K562 (cell line): ENCODE measurements around the gene CFDP1. TPM values are rescaled to one million over a fixed set of nuclear protein-coding genes. Genes with fewer than 3 reads are reported as not detected.
A peak's percentile ranks its signal among the peaks of the same experiment; 100 is the strongest.

Source experiments
- ATAC-seq: fragments of 200-7000 bp; cut with Tn5 transposase; 3 replicates; pipeline ENCODE4 v1.9.1; 2020; ENCODE audit warnings: moderate library complexity
- BruUV-seq: library from RNA; stranded (reverse); fragments of 400-500 nt; replicated peaks from 2 replicates; lab custom pipeline; 2021; lab: Mats Ljungman, UMichigan
- CTCF ChIA-PET: fragments of 300-600 bp; formaldehyde crosslinking; extraction: SDS; loops from one replicate; lab custom pipeline; 2021; ENCODE audit warnings: low intra/inter-chr PET ratio; lab: Yijun Ruan, JAX
- POLR2A ChIA-PET: fragments of 300-600, 350-650 bp; sonication (Branson Sonifier 250); formaldehyde crosslinking; extraction: SDS; loops from one replicate; lab custom pipeline; 2021; ENCODE audit warnings: antibody characterized with exemption, inconsistent platforms; lab: Yijun Ruan, JAX
- DNase-seq, 4 experiments: peaks; one replicate each; pipeline versions ENCODE4 v3.0.0 to v3.0.0-alpha.2; 2011 to 2018; ENCODE audit warnings: low spot score in 3 of 4, mixed read lengths in 3 of 4; ENCODE audit errors: extremely low read depth in 1 of 4
- FAIRE-seq: peaks from 2 replicates; lab custom pipeline; 2011; peaks lifted over from hg19 to GRCh38; lab: Jason Lieb, UNC
- H2AFZ ChIP-seq: 2 replicates; pipeline ENCODE4 v1.6.0; 2011; ENCODE audit warnings: low read depth, low read length, control low read depth, inconsistent platforms
- H3K27ac ChIP-seq: fragments of 200-600 bp; 3 replicates; pipeline ENCODE4 v1.8.0; 2011; ENCODE audit warnings: low read depth, mild to moderate bottlenecking, control low read depth, inconsistent platforms, low read length, moderate library complexity, mixed read lengths; ENCODE audit errors: extremely low read depth
- H3K27me3 ChIP-seq, 2 experiments: fragments of 300-600 bp in 1 of 2; 2 replicates in 1 of 2; 3 replicates in 1 of 2; pipeline versions ENCODE4 v1.6.0 to v1.8.0; 2011; ENCODE audit warnings: inconsistent platforms in 2 of 2, low read length in 2 of 2, mild to moderate bottlenecking in 1 of 2, mixed read lengths in 1 of 2, moderate library complexity in 1 of 2; ENCODE audit not compliant: control insufficient read depth in 2 of 2, insufficient read depth in 2 of 2
- H3K36me3 ChIP-seq: fragments of 300-600 bp; 3 replicates; pipeline ENCODE4 v1.8.0; 2011; ENCODE audit warnings: mild to moderate bottlenecking, low read length, inconsistent platforms; ENCODE audit not compliant: control insufficient read depth, insufficient read depth
- H3K4me1 ChIP-seq, 2 experiments: fragments of 200-600 bp in 1 of 2; replicated peaks in 1 of 2; 2 replicates in 1 of 2; 3 replicates in 1 of 2; pipeline versions ENCODE4 v1.5.1 to v1.8.0; 2011; ENCODE audit warnings: inconsistent platforms in 2 of 2, low read length in 2 of 2, mild to moderate bottlenecking in 1 of 2, mixed read lengths in 1 of 2, moderate library complexity in 1 of 2; ENCODE audit not compliant: control insufficient read depth in 2 of 2, insufficient read depth in 2 of 2
- H3K4me2 ChIP-seq: 2 replicates; pipeline ENCODE4 v1.6.1; 2011; ENCODE audit warnings: low read length, control low read depth, inconsistent platforms, mixed read lengths; ENCODE audit not compliant: insufficient read depth
- H3K4me3 ChIP-seq: fragments of 200-600 bp; sonication (generic), shearing (Covaris generic); 2 replicates; pipeline ENCODE4 v1.5.1; 2016; ENCODE audit warnings: control low read depth, inconsistent platforms
- H3K79me2 ChIP-seq: fragments of 200-600 bp; 3 replicates; pipeline ENCODE4 v1.8.0; 2011; ENCODE audit warnings: low read length, inconsistent platforms; ENCODE audit not compliant: control insufficient read depth, insufficient read depth
- H3K9ac ChIP-seq, 2 experiments: 2 replicates each; pipeline versions ENCODE4 v1.6.0 to v1.6.1; 2011; ENCODE audit warnings: low read depth in 2 of 2, low read length in 2 of 2, control low read depth in 1 of 2, inconsistent platforms in 1 of 2, mild to moderate bottlenecking in 1 of 2, mixed read lengths in 1 of 2; ENCODE audit not compliant: insufficient read depth in 1 of 2
- H3K9me1 ChIP-seq: one replicate; pipeline ENCODE4 v1.6.0; 2011; ENCODE audit warnings: inconsistent platforms, mild to moderate bottlenecking, low read length, moderate library complexity; ENCODE audit not compliant: control insufficient read depth, insufficient read depth
- H3K9me3 ChIP-seq: replicated peaks from 2 replicates; pipeline ENCODE4 v1.5.1; 2011; ENCODE audit warnings: low read depth, low read length, inconsistent platforms; ENCODE audit not compliant: control insufficient read depth, insufficient read depth
- H4K20me1 ChIP-seq: replicated peaks from 2 replicates; pipeline ENCODE4 v1.6.1; 2011; ENCODE audit warnings: low read length, inconsistent platforms, mixed read lengths; ENCODE audit not compliant: control insufficient read depth, insufficient read depth
- ATF3 ChIP-seq, 2 experiments: fragments of 450-650 bp in 1 of 2; sonication (generic) in 1 of 2; formaldehyde crosslinking in 1 of 2; IDR thresholded peaks in 1 of 2; conservative IDR thresholded peaks in 1 of 2; 2 replicates each; pipeline versions ENCODE4 v1.6.1 to v1.8.1; 2016 to 2023; ENCODE audit warnings: mild to moderate bottlenecking in 2 of 2, moderate library complexity in 2 of 2, inconsistent platforms in 1 of 2, missing genetic modification reagents in 1 of 2
- ESRRA ChIP-seq: fragments of 450-650 bp; IDR thresholded peaks from 2 replicates; pipeline ENCODE4 v1.6.1; 2014; ENCODE audit warnings: low read depth, mild to moderate bottlenecking, moderate library complexity, borderline replicate concordance
- FOS ChIP-seq: IDR thresholded peaks from 3 replicates; pipeline ENCODE4 v1.6.1; 2011; ENCODE audit not compliant: insufficient read length; ENCODE audit errors: extremely low read depth
- FOSL1 ChIP-seq: fragments of 200-800 bp; sonication (Bioruptor generic); conservative IDR thresholded peaks from 2 replicates; pipeline ENCODE4 v1.6.1; 2016; ENCODE audit warnings: missing genetic modification characterization, missing compliant biosample characterization
- GABPA ChIP-seq: fragments of 200-800 bp; sonication (Bioruptor generic); conservative IDR thresholded peaks from 2 replicates; pipeline ENCODE4 v1.6.1; 2016; ENCODE audit warnings: low read depth, missing genetic modification characterization, missing compliant biosample characterization
- GATAD2A ChIP-seq: fragments of 450-650 bp; IDR thresholded peaks from 2 replicates; pipeline ENCODE4 v1.6.1; 2017
- JUND ChIP-seq, 2 experiments: IDR thresholded peaks; 2 replicates in 1 of 2; 3 replicates in 1 of 2; pipeline ENCODE4 v1.6.1; 2011; ENCODE audit warnings: borderline replicate concordance in 2 of 2, low read depth in 2 of 2, low read length in 2 of 2, improper control_type of control experiment in 1 of 2, missing biosample characterization in 1 of 2, missing genetic modification characterization in 1 of 2, missing genetic modification reagents in 1 of 2
- ZNF12 ChIP-seq: sonication (generic); formaldehyde crosslinking; IDR thresholded peaks from 2 replicates; pipeline ENCODE4 v1.4.0; 2020; ENCODE audit warnings: mild to moderate bottlenecking, missing genetic modification reagents
- ZNF740 ChIP-seq, 3 experiments: fragments of 200-800 bp in 1 of 3; sonication (Bioruptor generic) in 1 of 3; sonication (generic) in 1 of 3; formaldehyde crosslinking in 1 of 3; IDR thresholded peaks; 2 replicates each; pipeline versions ENCODE4 v1.6.1 to v1.8.0; 2016 to 2022; ENCODE audit warnings: mild to moderate bottlenecking in 2 of 3, missing compliant biosample characterization in 2 of 3, missing genetic modification characterization in 2 of 3, missing genetic modification reagents in 1 of 3
- WGBS: fragments of 100-300 bp; shearing (Covaris generic); methylation state at CpG from one replicate; pipeline ENCODE4 v1.1.6; 2016; ENCODE audit warnings: low coverage, mixed read lengths; ENCODE audit not compliant: insufficient coverage; ENCODE audit errors: missing lambda C conversion rate; 5-methylcytosine and 5-hydroxymethylcytosine counted together
- in situ Hi-C: fragments of 300-500 bp; cut with MboI; formaldehyde crosslinking; loops from 4 replicates; pipeline ENCODE4 v1.15.0; 2018; ENCODE audit warnings: inconsistent platforms, mixed read lengths
- intact Hi-C: fragments of 100-400 bp; cut with micrococcal nuclease; formaldehyde crosslinking; loops from 2 replicates; pipeline ENCODE4 v1.14.2; 2022
- polyA plus RNA-seq, 8 experiments: library from polyadenylated mRNA; depleted of rRNA in 4 of 8; stranded (reverse) in 5 of 8; unstranded in 3 of 8; fragments of >200 nt; fragmentation: Nextera tagmentation in 2 of 8; fragmentation: Illumina TruSeq in 1 of 8; extraction: Ambion mirVana in 2 of 8; extraction: Trizol in 1 of 8; gene quantifications; 2 replicates each; pipeline versions ENCODE4 v1.2.1 to v1.2.3, GENCODE V29; 2011 to 2014; ENCODE audit warnings: inconsistent platforms in 1 of 8, missing spikeins in 1 of 8
- total RNA-seq, 7 experiments: library from RNA; depleted of rRNA in 6 of 7; stranded (reverse); fragments of >200 nt in 6 of 7; fragmentation: Illumina TruSeq in 2 of 7; extraction: Trizol in 2 of 7; gene quantifications; 2 replicates each; pipeline versions ENCODE4 v1.2.1 to v1.2.3, GENCODE V29; 2011 to 2021; ENCODE audit warnings: low replicate concordance in 1 of 7

CFDP1 gene
- total and polyA plus RNA-seq, 9 of the 15 experiments (the other 6 are each of a cell fraction or from before 2014, with no cell fraction given): 31.5 to 78.4 (median 61.7) TPM

- in situ Hi-C loops: no loop called here
- H3K4me1 ChIP-seq: peaks cover 11 to 15% of the 10 kb centered on the region in 2 experiments
Measured at GRCh38 chr16:75292691-75293090, 140.6 kb downstream of the CFDP1 start.

GRCh38 chr16:75289189-75289588, 144.1 kb downstream of the CFDP1 start:
- peaks cover 15 to 21% of the 10 kb centered on the region in 2 experiments for H3K4me1 ChIP-seq
- DNase-seq: no peak
- ChIA-PET POLR2A (interaction anchor here (0.7 to 1.6 kb wide), 3 partner anchors 10 to 311 kb away, joined by 3 to 5 read pairs (median 3); no protein-coding TSS in a partner anchor), CTCF (no interaction called here)
- TF ChIP-seq FOSL1 (tag) (peak; percentile 86), JUND (IDR thresholded peaks at IDR 0.05; ENCODE audit: borderline replicate concordance, low read depth, low read length) (no peak), JUND (tag; IDR thresholded peaks at IDR 0.05; ENCODE audit: borderline replicate concordance, low read depth, low read length) (peak; percentile 36; the same call in 1 of the 3 replicates), ATF3 (IDR thresholded peaks at IDR 0.05) (0 out of 2 replicates have a peak, but pooled peaks have one; percentile 13), ATF3 (CRISPR knock-in tag; conservative IDR thresholded peaks at IDR 0.05) (no peak), ZNF740 (CRISPR knock-in tag; IDR thresholded peaks at IDR 0.05) (no peak), ZNF740 (tag; IDR thresholded peaks at IDR 0.05) (no peak), GATAD2A (no peak), GABPA (tag) (0 out of 2 replicates have a peak, but pooled peaks have one; percentile 28), ESRRA (peak; percentile 49; the same call in 1 of the 2 replicates), FOS (no peak)
- no peak overlapping the region for H3K27ac ChIP-seq
- no peaks in the 10 kb centered on the region for H3K27me3 ChIP-seq
- H2AFZ ChIP-seq: no peak overlapping the region
- no peaks in the 10 kb centered on the region for H3K79me2 ChIP-seq
- peaks cover 35% of the 10 kb centered on the region; the same call in 2 of the 3 replicates for H3K36me3 ChIP-seq
- no peak overlapping the region for H3K4me3 ChIP-seq
- in situ Hi-C loops (no loop called here), intact Hi-C loops (no loop called here)
- H4K20me1 ChIP-seq: peaks cover 7% of the 10 kb centered on the region; the same call in 1 of the 2 replicates
- no peaks in the 10 kb centered on the region for H3K9me3 ChIP-seq
- FAIRE-seq: no peak
- no TSS peak for BruUV-seq
- no peak for ATAC-seq
- H3K9me1 ChIP-seq: no peaks in the 10 kb centered on the region
- H3K4me2 ChIP-seq: no peak overlapping the region
- no peak overlapping the region for H3K9ac ChIP-seq

More at GRCh38 chr16:75292691-75293090, 140.6 kb downstream of the CFDP1 start:
- no peak for DNase-seq
- H3K9ac ChIP-seq: 0 out of 4 replicates have a peak overlapping the region, but pooled peaks of 1 of the 2 experiments have one; percentile 4
- intact Hi-C loops: no loop called here
- no peak overlapping the region for H3K4me2 ChIP-seq
- ChIA-PET CTCF (no interaction called here), POLR2A (interaction anchor here (1.1 to 1.7 kb wide), 3 partner anchors 9 to 20 kb away, joined by 4 to 5 read pairs (median 4); no protein-coding TSS in a partner anchor)
- ATAC-seq: no peak
- no peak for TF ChIP-seq ZNF12 (CRISPR knock-in tag)
- H3K36me3 ChIP-seq: peaks cover 45% of the 10 kb centered on the region; the same call in 2 of the 3 replicates
- H4K20me1 ChIP-seq: no peaks in the 10 kb centered on the region
- no peaks in the 10 kb centered on the region for H3K79me2 ChIP-seq
- no peak overlapping the region for H3K4me3 ChIP-seq
- no peak overlapping the region for H3K27ac ChIP-seq
- 47% methylated on average over 3 of the region's 3 CpGs for WGBS
- H3K9me1 ChIP-seq: no peaks in the 10 kb centered on the region
- H3K9me3 ChIP-seq: no peaks in the 10 kb centered on the region
- no peaks in the 10 kb centered on the region for H3K27me3 ChIP-seq
- no peak for FAIRE-seq
- H2AFZ ChIP-seq: no peak overlapping the region
- BruUV-seq: no TSS peak
